DMS79 (cell line): ENCODE results near the gene LIPM.
A peak's percentile ranks its signal among the peaks of the same experiment; 100 is the strongest.

Source experiments
- DNase-seq: peaks from one replicate; lab custom pipeline; 2025; lab: John Stamatoyannopoulos, UW

The LIPM gene

DNA sequence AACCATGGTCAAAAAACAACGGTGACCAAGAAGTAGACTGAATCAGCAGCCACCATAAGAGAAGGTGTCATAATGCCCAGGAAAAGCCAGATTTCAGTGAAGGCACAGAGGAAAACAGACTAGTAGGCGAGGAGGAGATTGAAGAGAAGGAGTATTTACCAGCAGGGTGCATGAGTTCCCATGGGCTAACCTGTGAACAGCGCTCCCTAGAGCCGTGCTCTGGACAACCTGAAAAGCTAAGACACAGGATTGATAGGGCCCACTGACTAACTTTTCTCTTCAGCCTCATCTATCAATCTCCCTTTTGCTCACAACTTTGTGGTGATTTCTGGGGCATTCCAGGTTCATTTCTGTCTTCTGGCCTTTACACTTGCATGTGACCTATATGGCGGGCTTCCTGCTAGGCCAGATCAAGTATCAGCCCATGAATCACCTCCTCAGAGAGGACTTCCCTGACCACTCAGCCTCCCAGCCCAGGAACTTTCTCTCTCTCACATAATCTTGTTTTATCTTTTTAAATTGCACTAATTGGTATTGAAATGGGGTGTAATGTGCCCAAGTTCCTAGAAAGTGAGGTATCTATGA is 36.3 kb downstream of the LIPM start:
- no peak for DNase-seq

- DNase-seq, result no peak
Observed at GRCh38 chr10:88840104-88840503, 37.6 kb downstream of the LIPM start.

DNA sequence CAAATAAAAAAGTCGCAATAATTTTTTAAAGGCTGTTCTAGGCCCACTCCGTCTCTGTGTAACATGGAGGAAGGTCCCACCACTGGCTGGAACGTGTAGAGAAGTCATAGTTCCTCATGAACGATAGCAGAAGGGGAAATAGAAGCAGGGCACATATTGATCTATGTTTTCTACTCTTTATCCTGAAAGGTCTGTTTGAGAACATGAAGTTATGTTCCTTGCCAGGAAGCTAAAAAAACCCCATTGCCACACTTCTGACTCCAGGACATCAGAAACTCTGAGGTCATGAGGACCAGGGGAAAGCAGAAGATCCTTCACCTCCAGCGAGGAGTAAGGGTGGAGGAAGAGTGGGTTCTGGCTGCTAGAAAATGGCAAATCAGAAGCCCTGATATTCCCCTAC is 38.4 kb downstream of the LIPM start:
- no peak for DNase-seq

DNA sequence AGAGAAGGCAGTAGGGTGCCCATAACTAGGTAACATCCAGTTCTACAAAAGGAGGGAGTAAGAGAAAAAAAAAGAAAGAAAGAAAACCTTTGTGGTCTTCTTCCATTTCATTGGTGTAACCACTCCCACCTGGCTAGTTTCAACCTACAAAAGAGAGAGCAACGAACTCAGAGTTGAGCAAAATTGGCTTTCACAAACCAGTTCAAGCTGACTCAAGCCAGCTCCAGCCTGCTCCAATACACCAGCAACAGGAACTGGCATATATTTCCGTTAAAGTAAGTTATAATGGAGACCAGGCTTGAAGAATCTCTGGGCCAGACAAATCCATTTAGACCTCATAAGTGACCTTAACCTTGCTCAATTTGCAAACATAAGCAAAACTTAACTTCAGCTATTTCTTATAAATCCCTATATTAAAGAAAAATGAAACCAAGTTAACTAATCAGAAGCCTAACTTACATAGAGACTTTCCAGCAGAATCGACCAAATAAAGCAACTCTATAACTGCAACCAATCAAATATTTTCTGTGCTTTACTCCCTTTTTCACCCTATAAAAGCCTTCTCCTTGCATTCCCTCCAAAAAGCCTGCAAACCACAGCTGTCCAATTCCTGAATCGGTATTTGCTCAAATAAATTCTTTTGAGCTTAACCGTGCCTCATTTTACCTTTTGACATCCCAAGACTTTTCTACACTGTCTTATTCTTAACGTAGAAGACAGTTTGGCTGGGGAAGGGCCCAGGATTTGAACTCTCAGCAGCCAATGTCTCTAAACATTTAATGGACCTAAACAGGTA is 39.0 kb downstream of the LIPM start:
- DNase-seq, result no peak

DNA sequence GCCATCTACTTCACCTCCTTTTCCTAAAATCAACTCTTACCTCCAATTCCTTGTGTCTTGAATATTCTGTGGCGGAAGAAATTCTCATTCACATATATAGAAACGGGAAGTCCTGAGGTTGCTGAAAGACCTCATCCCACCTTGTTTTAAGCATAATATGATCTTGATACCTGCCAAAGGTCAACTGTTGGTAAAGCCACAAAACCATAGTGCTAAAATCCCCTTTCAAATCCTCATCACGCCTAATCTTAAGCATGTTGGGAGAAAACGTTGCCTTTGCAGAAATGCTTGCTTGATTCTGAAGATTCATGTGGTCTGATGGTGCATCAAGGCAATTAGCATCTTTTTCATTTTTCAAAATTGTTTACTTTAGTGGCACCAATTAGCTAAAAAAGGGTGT is 40.6 kb downstream of the LIPM start:
- no peak for DNase-seq

DNA sequence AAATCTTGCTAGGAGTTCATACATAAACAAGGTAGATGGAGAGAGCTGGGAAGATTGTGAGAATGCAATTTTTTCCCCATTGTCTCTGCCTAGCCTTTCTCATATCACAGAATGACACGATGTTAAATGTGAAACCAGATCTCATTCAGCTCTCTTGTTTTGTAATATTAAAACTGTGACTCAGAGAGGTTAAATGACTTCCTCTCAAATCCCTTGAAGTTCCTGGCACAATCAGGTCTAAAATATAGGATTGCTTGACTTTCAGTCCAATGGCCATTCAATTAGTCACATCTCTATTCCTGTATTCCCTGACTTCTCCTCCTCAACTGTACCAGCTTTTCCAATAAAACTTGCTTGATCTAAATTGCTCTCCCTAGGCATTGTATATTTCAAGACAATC is 46.0 kb downstream of the LIPM start:
- DNase-seq, result no peak

GRCh38 chr10:88849234-88849633 is 46.7 kb downstream of the LIPM start:
- DNase-seq, result no peak

DNA sequence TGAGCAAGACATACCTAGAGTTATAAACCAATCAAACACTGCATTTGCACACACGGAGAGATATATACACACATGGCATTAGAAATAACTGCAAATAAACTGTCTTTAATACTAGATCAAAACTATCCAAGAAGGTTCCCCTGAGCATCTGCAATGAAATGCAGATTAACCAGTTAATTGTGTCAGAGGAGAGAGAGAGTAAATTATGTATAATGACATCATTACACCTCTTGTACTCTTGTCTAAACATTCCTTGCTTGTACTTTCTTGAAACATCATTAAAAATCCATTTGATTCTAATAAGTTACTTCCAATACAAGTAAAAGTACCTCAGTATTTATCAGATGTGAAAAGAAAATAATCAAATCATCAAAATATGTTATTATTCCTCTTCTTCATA is 48.2 kb downstream of the LIPM start:
- DNase-seq, result no peak

DNA sequence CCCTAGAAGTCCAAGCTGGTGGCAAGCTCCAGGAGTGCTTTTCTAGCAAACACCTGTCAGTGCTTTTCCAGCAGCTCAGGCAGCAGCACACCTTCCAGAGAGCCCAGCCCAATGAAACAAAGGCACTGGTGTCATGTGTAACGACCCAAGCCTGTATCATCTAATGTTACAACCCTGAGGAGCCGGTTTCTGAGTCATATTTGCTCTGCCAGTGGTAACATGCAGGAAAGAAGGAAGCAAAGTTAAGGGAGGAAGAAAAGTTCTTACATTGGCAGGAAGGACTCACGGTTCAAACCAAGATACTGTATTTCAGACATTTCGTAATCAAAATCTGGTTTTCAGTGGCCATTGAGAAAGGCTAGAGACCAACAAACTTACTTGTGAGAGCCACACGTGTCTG is 49.2 kb downstream of the LIPM start, which contains the start of gene ANKRD22:
ANKRD22 (minus strand) TSS at position 139 of the 400 bp plus-strand sequence. CDS start 237 bp downstream, outside the sequence.
- DNase-seq, result no peak

- DNase-seq, result no peak
Observed at GRCh38 chr10:88852327-88852726, 49.8 kb downstream of the LIPM start.

- no peak for DNase-seq
Observed at GRCh38 chr10:88853155-88853881, 50.8 kb downstream of the LIPM start.

DNA sequence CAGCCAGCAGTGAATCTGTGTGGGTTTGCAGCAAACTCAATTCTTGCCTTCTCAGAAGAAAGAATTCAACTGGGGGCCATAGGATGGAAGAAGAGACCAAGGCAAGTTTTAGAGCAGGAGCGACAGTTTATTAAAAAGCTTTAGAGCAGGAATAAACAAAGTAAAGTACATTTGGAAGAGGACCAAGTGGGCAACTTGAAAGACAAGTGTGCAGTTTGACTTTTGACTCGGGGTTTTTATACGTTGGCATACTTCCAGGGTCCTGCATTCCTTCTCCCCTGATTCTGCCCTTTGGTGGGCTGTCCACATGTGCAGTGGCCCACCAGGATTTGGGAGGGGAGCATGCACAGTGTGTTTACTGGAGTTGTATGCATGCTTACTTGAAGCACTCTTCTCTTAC is 52.2 kb downstream of the LIPM start:
- DNase-seq, result peak; percentile 45

DNA sequence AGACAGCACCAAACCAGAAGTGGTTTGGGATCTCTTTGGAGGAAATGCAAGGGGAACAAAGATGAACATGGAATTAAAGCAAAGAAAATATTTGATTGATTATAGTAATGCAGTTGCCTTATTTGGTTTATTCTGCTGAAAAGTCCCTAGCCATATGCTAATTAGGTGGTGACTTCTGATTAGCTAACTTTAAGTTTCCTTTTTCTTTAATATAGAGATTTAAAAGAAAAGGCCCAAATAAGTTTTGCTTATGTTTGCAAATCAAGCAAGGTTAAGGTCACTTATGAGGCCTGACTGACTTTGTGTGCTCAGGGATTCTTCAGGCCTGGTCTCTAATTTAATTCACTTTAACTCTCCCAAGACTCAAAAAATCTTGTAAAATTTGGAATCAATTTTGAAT is 55.3 kb downstream of the LIPM start:
- DNase-seq, result no peak

- DNase-seq, result no peak
Observed at GRCh38 chr10:88858491-88858890, 56.0 kb downstream of the LIPM start.

DNA sequence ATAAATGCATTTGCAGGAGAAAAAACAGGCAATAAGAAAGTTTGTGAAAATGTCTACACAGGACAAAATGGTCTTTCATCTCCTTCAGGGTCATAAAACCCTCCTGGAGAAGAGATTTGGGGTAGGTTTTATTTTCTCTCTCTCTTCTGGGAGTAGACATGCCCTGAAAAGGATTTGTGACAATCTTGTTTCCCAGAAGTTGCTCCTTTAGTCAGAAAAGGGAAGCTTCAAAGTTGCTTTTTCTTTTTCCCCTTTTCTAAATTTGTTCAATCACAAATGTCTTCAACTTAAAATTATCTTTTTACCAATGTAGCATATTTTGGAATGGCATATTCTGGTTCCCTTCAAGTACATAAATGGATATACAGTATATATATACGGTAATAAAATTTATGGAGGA is 58.5 kb downstream of the LIPM start:
- DNase-seq, result no peak

DNA sequence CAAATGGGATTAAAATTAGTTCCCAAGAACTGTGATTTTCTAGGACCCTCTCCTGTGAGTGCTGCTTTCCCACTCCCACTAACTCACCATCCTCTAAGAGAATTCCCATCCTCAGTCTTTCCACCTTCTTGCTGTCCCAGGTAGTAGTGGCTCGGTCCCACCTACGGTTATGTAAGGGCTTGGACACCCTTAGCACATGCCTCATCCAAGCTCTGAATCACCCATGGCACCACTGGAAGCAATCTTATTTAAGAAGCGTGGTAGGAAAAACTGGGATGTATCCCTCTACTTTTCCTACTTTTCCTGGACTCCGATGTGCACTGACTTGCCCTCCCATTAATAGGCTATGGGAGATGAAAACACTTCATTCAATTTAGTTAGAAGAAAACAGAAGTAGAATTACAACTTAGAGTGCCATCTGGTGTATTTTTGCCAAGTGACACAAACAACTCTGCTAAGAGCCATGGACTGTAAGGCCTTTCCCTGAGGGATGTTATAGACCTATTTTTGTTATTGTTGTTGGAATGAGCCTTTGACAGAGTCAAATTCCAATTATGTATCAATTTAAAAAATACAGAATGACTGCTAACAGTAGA is 62.8 kb downstream of the LIPM start:
- no peak for DNase-seq

GRCh38 chr10:88866454-88866853 is 63.9 kb downstream of the LIPM start:
- DNase-seq, result no peak

DNA sequence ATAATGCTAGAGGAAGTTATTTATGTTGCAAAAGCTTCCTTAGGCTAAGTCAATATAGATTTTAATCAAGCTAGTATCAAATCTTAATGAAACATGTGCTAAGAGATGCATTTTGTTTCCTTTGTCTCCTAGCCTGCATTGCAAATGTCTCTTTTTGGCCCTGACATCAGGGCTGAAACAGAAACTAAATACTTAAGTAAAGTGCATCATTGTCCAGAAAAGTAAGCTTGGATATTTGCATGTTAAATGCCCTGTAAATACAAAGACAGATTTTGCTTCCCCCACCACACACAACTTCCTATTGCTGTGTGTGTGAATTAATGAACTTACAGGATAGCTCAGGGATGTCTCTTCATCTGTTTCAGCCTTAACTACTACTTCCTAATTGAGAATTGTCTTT is 67.6 kb downstream of the LIPM start:
- no peak for DNase-seq
